NCI-H82 (cell line): ENCODE results near the gene UBE2O.

Source experiments
- DNase-seq: peaks from one replicate; lab custom pipeline; 2025; lab: John Stamatoyannopoulos, UW

The UBE2O gene

GRCh38 chr17:76467366-76467765 lies 14.4 kb upstream of the UBE2O start, which contains the start of gene AANAT:
Gene AANAT, plus strand, starts transcription at chr17:76467603. Its CDS starts 1,144 bp downstream, at chr17:76468747.
- DNase-seq: peak; percentile 99

- DNase-seq: no peak
Observed at GRCh38 chr17:76466775-76467130, 13.8 kb upstream of the UBE2O start.

- DNase-seq: no peak
Observed at GRCh38 chr17:76462556-76463290, 9.8 kb upstream of the UBE2O start.

DNA sequence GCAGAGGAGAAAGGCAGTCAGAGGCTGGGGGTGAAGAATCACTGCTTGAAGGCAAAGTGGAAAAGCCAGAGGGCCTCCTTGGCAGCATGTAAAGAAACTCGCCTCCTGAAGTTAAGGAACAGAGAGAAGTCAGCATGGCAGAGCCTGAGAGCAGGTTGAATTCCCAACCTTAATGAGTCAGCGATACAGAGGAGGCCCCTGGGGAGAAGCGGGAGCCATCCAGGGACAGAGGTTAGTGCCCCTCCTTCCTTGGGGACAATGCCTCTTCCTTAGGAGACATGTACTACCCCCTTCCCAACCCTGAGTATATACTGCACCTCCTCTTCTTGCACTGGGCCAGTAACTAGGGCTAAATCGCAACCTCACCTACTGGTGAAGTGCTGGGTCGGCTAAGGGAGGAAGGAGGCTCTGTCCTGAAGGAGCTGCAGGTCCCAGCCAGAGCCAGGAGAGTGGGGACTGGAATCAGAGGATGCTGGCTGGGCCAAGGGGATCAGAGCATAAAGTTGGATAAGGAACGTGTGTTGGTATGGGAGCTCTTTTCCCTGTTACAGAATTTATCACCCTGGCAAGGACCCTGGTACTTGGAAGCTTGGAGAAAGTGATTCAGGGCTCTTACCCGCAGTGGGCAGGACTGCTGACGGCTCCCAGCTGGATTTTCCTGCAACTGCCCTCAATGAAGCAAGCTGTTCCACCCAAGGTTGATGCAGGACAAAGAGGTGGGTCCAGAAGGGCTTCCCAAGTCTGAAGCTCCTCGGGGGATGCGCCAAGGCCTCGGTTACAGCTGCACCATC lies 9.0 kb upstream of the UBE2O start:
- no peak for DNase-seq

GRCh38 chr17:76459674-76460073 lies 6.7 kb upstream of the UBE2O start:
- no peak for DNase-seq

DNA sequence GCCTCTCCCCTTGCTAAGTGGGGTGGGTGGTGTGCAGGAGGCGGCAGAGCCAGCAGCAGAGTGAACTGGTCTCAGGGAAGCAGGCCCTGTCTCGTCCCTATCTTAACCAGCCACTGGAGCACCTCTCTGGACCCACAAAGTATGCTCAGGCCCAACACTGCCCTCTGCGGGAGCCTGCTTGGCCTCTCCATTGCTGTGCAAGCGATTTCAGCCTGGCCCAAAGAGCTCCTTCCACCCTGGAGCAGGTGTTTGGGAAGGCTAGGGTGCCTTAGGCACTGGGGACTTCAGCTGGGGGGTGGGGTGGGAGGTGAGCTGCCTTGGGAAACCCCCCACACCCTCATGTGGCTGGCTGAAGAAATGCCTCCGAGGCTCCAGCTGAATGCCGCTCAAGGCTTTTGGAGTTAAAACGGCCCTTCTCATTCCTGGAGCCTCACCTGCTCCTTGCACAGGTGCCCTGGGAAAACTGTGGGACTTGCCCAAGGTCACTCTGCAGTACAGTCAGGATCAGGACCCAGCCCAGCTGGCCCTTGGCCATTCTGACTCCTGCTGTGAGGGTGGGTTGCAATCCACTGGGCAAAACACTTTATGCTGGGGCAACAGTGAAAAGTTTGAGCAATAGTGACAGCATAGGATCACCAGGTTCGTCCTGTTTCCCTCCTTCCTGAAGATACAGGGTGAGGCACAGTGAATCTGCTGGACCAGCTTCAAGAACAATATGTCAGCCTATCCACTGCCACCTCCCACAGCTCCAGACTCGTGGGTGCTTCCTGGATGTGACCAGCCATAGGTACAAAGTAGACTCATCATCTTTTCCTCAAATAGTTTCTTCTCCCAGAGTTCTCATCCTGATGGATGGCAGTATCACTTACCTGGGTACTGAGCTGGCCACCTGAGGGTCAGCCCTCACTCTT lies 5.9 kb upstream of the UBE2O start:
- peak; percentile 65 for DNase-seq

DNA sequence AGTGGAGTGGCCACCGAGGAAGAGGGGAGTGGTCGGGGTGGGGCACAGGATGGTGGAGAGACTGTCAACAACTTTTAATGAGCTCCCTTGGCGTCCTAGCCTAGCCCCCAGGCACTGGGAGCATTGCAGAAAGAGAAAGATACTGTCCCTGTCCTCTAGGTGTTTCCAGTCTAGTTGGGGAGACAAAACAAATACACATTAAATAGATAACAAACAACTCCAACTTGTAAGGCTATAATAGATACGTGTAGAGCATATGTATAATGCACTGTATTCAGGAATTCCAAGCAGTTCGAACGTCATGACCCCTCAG lies 435 bp upstream of the UBE2O start:
- no peak for DNase-seq

- DNase-seq: peak; percentile 56
Observed at GRCh38 chr17:76452127-76452659, 759 bp downstream of the UBE2O start.

GRCh38 chr17:76451506-76451905 lies 1.4 kb downstream of the UBE2O start:
- no peak for DNase-seq

- DNase-seq: no peak
Observed at GRCh38 chr17:76449126-76449525, 3.8 kb downstream of the UBE2O start.

- peak; percentile 49 for DNase-seq
Observed at GRCh38 chr17:76447931-76448652, 4.9 kb downstream of the UBE2O start.

DNA sequence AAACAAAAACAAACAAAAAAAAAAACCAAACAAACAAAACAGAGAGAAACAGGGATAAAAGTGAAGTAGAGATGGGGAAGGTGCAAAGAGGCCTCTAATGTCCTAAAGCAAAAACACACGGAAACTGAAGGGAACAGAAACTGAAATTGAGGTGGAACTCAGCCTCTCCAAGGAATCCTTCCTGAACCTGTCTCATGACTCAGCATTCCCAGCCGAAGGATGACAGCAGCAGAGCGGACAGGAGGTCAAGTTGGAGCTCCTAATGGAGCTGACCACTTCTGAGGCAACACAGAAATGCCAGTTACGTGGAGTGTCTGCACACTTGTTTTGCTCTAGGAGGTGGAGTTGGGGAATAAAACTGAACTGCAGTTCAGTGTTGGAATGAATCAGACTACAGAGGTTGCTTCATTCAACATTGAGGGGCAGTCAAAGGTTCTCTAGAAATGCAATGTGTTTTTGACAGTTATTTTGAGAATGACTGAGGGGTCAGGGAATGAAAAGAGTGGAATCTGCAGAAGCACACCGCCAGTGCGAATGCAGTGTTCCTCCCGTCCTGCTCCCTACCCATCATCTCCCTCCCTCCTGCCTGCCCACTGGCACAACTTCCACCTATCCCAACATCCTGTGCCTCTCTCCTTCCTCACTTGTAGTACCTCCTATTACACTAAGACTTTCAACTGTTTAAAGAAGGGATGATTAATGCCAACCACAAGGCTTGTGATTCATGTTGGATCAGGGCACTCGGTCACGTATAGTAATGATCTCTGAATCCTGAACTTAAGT lies 6.3 kb downstream of the UBE2O start:
- DNase-seq: no peak

GRCh38 chr17:76445697-76446448 lies 7.1 kb downstream of the UBE2O start:
- no peak for DNase-seq

DNA sequence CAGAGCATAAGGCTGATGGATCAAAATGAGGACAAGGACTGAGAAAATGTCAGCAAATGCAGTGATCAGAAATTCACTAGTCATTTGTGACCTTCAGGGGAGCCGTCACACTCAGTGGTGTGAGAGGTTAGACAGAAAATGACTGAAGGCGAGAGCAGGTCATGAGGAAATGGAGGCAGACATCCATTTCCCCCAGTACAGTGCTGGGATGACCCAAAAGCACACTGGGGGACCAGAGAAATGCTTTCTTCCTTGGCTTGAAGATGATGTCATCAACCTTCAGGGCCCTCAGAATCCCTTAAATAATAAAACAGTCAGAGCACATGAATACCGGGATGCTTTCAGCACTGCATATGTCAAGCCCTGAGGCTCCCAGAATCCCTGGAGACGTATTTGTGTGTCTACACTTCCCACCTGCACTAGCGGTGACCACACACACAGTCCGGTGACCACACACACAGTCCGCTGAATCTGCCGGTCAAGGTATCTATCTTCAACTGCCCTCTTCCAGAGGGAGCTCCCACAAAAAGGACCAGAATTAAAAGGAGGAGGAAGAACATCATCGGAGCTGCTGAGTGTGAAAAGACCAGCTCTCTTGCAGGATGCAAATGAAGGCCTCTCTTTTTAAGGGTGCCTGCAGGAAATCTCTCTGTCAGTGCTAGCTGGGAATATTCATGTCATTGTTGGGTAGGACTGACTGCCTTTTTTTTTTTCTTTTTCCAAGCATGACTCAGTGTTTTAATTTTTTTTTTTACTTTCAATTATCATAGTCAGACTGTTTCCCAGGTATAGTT lies 8.2 kb downstream of the UBE2O start:
- DNase-seq: no peak

- DNase-seq: no peak
Observed at GRCh38 chr17:76442341-76443338, 10.3 kb downstream of the UBE2O start.

- DNase-seq: no peak
Observed at GRCh38 chr17:76441686-76442340, 11.1 kb downstream of the UBE2O start.

- DNase-seq: no peak
Observed at GRCh38 chr17:76440751-76441362, 12.1 kb downstream of the UBE2O start.
